H1 (cell line): Measurements from ENCODE around the gene UBE4A. TPM values are rescaled to one million over a fixed set of nuclear protein-coding genes. Genes with fewer than 3 reads are reported as not detected.

Source experiments
- E2F6 ChIP-seq: IDR thresholded peaks from 2 replicates; pipeline ENCODE4 v1.6.1; 2012; ENCODE audit warnings: inconsistent platforms
- GTF2F1 ChIP-seq: IDR thresholded peaks from 2 replicates; pipeline ENCODE4 v1.6.1; 2012; ENCODE audit warnings: low read depth, low read length, improper control_type of control experiment, borderline replicate concordance
- SIN3A ChIP-seq, 2 experiments: IDR thresholded peaks in 1 of 2; conservative IDR thresholded peaks in 1 of 2; 2 replicates each; pipeline ENCODE4 v1.6.1; 2011 to 2012; ENCODE audit warnings: low read length in 2 of 2, improper control_type of control experiment in 1 of 2, low read depth in 1 of 2, mild to moderate bottlenecking in 1 of 2
- polyA plus RNA-seq, 7 experiments: library from polyadenylated mRNA; depleted of rRNA in 3 of 7; stranded (reverse) in 5 of 7; unstranded in 2 of 7; fragments of >200 nt in 5 of 7; fragments of 200-250 nt in 2 of 7; gene quantifications; 1 replicate in 5 of 7; 2 replicates in 1 of 7; 4 replicates in 1 of 7; pipeline versions ENCODE4 v1.2.1 to v1.2.3, GENCODE V29; 2011 to 2013; ENCODE audit warnings: missing spikeins in 2 of 7, mixed read lengths in 2 of 7
- total RNA-seq: library from RNA; stranded (reverse); fragmentation: NEBNext Ultra II Directional; extraction: Animal tissue kit (Norgen Biotek cat#: 25700); gene quantifications from 2 replicates; pipeline ENCODE4 v1.2.1, GENCODE V29; 2021

Gene UBE4A
- total and polyA plus RNA-seq, 2 of the 8 experiments (the other 6 are each of a cell fraction or from before 2014, with no cell fraction given): 11.3 to 34.5 TPM

- TF ChIP-seq E2F6 (no peak), SIN3A (conservative IDR thresholded peaks at IDR 0.05 in 1 of 2, IDR thresholded peaks at IDR 0.05 in 1 of 2; ENCODE audit: low read depth in 1 of 2, low read length in 2 of 2) (no peak), GTF2F1 (no peak)
Observed at GRCh38 chr11:118418766-118419165, 59.4 kb downstream of the UBE4A start (continued).
